ENCODE results near the gene TMEM150C.
A peak's percentile ranks its signal among the peaks of the same experiment; 100 is the strongest.
"Not testable (repeated sequence)": the region's sequence is repeated elsewhere in the genome, so short reads cannot be mapped to it uniquely, and the experiment has no call there.

The TMEM150C gene

DNA sequence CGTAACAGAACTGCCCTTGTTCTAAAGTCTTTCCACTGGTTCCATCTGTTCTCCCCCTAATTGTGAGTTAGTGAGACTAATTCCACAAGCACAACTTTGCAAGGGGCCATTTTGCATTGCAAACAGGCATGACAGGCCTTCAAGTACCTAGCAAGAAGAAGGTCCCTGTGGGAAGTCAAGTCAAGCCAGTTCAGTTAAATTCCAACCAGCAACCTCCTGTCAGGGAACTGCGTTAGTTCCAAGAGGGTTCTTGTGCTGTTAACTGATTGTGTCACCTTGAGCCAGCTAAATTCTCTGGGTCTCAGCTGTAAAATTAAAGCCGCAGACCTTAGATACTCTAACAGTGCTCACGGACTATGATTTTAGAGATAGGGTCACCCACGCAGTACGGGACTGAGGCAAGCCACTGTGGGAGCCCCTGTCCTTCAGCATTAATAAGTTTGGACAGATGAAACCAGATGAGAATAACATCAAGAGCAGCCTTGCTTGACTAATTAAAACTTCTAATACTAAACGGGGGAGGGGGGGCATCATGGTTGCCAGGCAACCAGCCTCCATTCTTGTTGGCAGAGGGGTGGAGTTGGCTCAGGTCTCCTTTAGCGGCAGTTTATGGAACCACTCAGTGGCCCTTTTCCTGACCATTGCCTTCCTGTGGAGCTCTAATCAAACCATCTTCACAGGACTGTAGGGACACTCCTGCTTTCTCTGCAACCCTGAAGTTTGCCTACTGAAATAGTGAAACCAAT is 24.1 kb upstream of the TMEM150C start:
- Mint-ChIP-seq H3K27ac (no peak overlapping the region), H3K4me1 (ENCODE audit: low read depth) (no peaks in the 10 kb centered on the region), H3K27me3 (peaks cover 11% of the 10 kb centered on the region), H3K9me3 (no peaks in the 10 kb centered on the region), H3K36me3 (ENCODE audit: low read depth) (no peaks in the 10 kb centered on the region), H3K4me3 (no peak overlapping the region)
- DNase-seq = no peak

DNA sequence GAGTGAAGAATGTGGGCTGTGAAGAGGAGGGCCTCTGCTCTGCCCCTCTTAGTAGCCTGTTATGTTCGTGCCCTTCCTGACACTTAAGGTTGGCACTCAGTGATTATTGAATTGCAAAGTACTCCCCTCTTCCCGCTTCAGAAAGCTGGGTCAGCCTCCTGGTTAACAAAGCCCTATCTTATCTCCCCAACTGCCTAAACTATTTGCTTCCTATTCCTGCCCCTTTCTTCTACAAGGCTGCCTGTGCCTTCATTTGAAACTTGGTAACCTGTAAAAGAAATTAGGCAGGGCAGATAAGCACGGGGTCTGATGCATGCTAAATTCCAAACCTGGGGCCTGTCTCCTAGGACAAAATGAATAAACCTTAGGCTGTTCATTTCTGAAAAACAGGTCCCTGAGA is 23.1 kb upstream of the TMEM150C start:
- no peaks in the 10 kb centered on the region for H3K9me3 Mint-ChIP-seq
- no peaks in the 10 kb centered on the region for H3K4me1 Mint-ChIP-seq (ENCODE audit: low read depth)
- no peak overlapping the region for H3K27ac Mint-ChIP-seq
- DNase-seq = no peak
- H3K4me3 Mint-ChIP-seq = no peak overlapping the region
- peaks cover 11% of the 10 kb centered on the region for H3K27me3 Mint-ChIP-seq
- H3K36me3 Mint-ChIP-seq (ENCODE audit: low read depth) = no peaks in the 10 kb centered on the region

DNA sequence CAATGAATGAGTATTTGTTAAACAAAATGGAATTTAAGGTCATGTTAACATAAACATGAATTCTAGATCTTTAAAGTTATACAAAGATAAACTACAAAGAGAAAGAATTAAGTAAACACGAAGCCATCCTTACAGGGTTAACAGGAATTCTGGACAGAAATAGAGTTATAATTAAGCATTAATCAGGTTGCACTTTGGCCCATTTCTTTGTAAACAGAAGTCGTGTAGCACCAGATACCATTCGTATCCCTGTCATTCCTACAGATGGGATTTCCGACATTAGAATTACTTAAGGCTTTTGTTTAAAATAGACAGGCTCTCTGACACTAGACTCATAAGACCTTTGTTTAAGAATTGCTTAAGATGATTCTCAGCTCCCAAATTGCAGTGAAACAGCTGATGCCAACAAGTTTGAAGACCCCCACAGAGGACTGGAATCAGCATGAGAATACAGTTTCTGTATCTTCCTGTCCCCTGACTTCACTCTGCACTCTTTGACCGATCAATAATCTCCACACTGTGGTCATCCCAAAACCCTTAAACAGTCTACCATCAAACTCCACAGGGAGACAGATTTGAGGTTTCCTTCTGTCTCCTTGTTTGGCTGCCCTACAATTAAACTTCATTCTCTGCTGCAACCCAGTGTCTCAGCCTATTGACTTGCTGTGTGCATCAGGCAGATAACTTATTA is 22.3 kb upstream of the TMEM150C start:
- Mint-ChIP-seq H3K36me3 (ENCODE audit: low read depth) (no peaks in the 10 kb centered on the region), H3K9me3 (no peaks in the 10 kb centered on the region), H3K4me3 (no peak overlapping the region), H3K27me3 (peaks cover 8% of the 10 kb centered on the region), H3K27ac (no peak overlapping the region), H3K4me1 (ENCODE audit: low read depth) (no peaks in the 10 kb centered on the region)
- DNase-seq = no peak

DNA sequence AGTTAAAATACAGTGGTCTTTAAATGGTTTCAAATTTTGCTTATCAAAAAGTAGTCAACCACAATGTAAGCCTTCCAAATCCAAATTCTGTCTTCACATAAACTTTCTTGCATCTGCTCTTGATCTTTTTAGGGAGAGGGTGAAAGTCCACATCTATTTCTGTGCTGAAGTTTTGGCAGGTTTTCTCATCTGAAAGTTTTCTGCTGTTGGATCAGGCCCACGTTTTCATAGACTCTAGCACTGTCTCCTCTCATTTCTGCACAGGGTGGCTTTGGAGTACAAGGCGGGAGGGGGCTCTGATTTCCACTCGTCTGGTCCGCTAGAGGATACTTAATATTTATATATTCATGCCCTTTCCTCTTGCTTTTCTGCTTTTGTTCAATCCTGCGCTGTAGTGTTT is 18.1 kb upstream of the TMEM150C start:
- Mint-ChIP-seq H3K9me3 (no peaks in the 10 kb centered on the region), H3K36me3 (ENCODE audit: low read depth) (no peaks in the 10 kb centered on the region), H3K27me3 (peaks cover 10% of the 10 kb centered on the region), H3K4me3 (no peak overlapping the region), H3K27ac (no peak overlapping the region), H3K4me1 (ENCODE audit: low read depth) (no peaks in the 10 kb centered on the region)
- DNase-seq = no peak

DNA sequence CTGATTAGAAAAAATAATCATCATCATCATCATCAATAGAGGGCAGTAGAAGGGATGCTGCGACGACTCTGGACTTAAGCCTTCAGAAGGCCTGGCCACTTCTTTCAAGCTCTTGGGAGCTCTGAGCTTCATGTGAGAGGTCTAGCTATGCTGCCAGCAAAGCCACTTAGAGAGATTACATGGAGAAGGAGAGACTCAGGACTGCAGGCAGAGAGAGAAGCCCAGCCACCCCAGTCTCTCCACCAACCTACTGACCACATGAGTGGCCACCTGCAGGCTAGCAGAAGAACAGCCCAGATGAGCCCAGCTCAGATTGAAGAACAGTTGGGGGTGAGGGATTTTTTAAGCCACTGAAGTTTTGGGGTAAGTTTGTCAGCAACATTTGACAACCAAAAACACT is 17.1 kb upstream of the TMEM150C start:
- Mint-ChIP-seq H3K27ac (no peak overlapping the region), H3K9me3 (no peaks in the 10 kb centered on the region), H3K27me3 (peaks cover 10% of the 10 kb centered on the region), H3K36me3 (ENCODE audit: low read depth) (no peaks in the 10 kb centered on the region), H3K4me1 (ENCODE audit: low read depth) (no peaks in the 10 kb centered on the region), H3K4me3 (no peak overlapping the region)
- no peak for DNase-seq

DNA sequence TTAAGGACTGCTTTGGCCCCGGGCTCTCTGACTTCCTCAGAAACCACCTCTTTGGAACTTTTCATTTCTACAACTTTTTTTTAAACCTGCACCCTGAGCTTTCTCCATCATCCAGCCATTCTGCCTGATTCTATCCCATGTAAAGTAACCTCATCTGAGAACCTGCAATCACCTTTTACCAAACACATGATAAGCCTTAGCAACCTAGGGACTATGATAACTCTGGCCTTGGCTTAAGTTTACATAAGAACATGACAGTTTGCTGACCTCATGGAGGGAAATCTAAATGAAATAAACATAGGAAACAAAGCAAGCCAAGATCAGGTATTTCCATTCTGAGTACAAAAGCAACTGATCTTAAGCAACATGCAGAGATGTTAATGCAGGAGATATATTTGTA is 15.7 kb upstream of the TMEM150C start:
- no peak overlapping the region for H3K27ac Mint-ChIP-seq
- H3K4me3 Mint-ChIP-seq = no peak overlapping the region
- H3K36me3 Mint-ChIP-seq (ENCODE audit: low read depth) = no peaks in the 10 kb centered on the region
- DNase-seq = no peak
- no peaks in the 10 kb centered on the region for H3K4me1 Mint-ChIP-seq (ENCODE audit: low read depth)
- no peaks in the 10 kb centered on the region for H3K9me3 Mint-ChIP-seq
- H3K27me3 Mint-ChIP-seq = peaks cover 10% of the 10 kb centered on the region

DNA sequence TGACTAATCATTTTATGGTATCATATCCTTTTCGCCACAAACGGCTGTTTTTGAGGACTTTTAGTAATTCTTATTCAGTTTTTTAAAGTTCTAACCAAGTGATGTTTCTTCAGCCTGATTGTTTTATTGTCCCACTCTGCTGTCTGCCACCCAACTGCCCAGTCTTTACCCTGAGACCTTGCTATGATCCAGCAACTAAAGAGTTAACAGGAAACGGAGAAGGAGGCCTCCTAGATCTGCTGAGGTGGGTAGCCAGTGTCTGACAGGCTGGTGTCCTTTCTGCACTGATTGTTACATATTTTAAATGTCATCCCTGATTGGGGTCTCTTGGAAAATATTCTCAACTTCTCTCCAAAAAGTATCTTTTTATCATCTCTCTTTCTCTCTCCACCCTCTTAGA is 7.9 kb upstream of the TMEM150C start:
- no peak for DNase-seq
- peaks cover 17% of the 10 kb centered on the region for H3K27me3 Mint-ChIP-seq
- H3K9me3 Mint-ChIP-seq = no peaks in the 10 kb centered on the region

DNA sequence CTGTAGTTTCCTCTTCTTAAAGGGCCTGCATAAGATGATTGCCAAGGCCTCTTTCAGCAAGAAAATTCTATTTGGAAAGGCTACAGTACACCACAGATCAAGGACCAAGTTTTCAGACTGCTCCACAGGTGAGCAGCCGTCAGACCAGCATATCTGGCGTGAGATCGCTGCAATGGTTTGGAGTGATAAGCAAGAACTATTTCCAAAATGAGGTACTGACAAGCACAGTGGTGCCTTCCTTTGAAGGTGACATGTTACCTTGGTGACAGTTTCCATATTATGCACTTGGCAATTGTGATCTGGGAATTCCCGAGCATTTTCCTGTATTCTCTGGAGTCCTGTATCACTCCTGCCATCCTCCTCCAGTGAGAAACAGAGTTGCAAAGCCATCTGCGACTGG is 7.3 kb upstream of the TMEM150C start:
- DNase-seq = no peak
- Mint-ChIP-seq H3K4me3 (no peak overlapping the region), H3K36me3 (ENCODE audit: low read depth) (no peaks in the 10 kb centered on the region), H3K27me3 (peaks cover 21% of the 10 kb centered on the region), H3K4me1 (ENCODE audit: low read depth) (no peaks in the 10 kb centered on the region), H3K27ac (no peak overlapping the region), H3K9me3 (no peaks in the 10 kb centered on the region)

More for the DNA sequence above, 7.9 kb upstream of the TMEM150C start:
- Mint-ChIP-seq H3K4me1 (ENCODE audit: low read depth) (no peaks in the 10 kb centered on the region), H3K27ac (no peak overlapping the region), H3K4me3 (no peak overlapping the region), H3K36me3 (ENCODE audit: low read depth) (no peaks in the 10 kb centered on the region)

DNA sequence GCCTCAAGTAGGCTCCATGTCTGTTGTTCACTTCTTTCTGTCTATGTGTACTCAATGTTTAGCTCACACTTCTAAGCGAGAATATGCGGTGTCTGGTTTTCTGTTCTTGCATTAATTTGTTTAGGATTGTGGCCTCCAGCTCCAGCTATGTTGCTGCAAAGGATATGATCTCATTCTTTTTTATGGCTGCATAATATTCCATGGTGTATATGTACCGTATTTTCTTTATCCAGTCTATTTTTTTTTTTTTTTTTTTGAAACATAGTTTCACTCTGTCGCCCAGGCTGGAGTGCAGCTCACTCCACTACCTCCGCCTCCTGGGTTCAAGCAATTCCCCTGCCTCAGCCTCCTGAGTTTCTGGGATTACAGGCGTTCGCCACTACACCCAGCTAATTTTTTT is 5.7 kb upstream of the TMEM150C start:
- Mint-ChIP-seq H3K27me3 (peaks cover 35% of the 10 kb centered on the region), H3K4me3 (no peak overlapping the region), H3K27ac (no peak overlapping the region), H3K36me3 (ENCODE audit: low read depth) (no peaks in the 10 kb centered on the region), H3K4me1 (ENCODE audit: low read depth) (peaks cover 1% of the 10 kb centered on the region), H3K9me3 (no peaks in the 10 kb centered on the region)
- DNase-seq = no peak

DNA sequence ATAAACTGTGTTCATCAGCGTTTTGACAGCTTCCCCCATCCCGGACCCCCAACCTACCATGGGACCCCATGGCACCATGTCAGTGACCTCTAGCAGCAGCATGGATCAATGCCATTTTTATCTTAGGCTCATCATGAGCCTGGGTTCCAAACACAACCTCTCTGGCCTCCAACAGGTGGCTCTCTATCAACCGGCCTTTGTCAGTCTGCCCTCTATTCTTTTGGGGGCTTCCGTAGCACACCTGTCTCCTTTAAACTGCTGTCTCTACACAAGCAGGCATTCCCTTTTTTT is 721 bp upstream of the TMEM150C start:
- no peak for DNase-seq
- no peaks in the 10 kb centered on the region for H3K36me3 Mint-ChIP-seq (ENCODE audit: low read depth)
- no peak overlapping the region for H3K27ac Mint-ChIP-seq
- H3K9me3 Mint-ChIP-seq = no peaks in the 10 kb centered on the region
- peaks cover 11% of the 10 kb centered on the region for H3K4me1 Mint-ChIP-seq (ENCODE audit: low read depth)
- H3K27me3 Mint-ChIP-seq = peaks cover 61% of the 10 kb centered on the region
- peak overlapping the region; percentile 74 for H3K4me3 Mint-ChIP-seq

DNA sequence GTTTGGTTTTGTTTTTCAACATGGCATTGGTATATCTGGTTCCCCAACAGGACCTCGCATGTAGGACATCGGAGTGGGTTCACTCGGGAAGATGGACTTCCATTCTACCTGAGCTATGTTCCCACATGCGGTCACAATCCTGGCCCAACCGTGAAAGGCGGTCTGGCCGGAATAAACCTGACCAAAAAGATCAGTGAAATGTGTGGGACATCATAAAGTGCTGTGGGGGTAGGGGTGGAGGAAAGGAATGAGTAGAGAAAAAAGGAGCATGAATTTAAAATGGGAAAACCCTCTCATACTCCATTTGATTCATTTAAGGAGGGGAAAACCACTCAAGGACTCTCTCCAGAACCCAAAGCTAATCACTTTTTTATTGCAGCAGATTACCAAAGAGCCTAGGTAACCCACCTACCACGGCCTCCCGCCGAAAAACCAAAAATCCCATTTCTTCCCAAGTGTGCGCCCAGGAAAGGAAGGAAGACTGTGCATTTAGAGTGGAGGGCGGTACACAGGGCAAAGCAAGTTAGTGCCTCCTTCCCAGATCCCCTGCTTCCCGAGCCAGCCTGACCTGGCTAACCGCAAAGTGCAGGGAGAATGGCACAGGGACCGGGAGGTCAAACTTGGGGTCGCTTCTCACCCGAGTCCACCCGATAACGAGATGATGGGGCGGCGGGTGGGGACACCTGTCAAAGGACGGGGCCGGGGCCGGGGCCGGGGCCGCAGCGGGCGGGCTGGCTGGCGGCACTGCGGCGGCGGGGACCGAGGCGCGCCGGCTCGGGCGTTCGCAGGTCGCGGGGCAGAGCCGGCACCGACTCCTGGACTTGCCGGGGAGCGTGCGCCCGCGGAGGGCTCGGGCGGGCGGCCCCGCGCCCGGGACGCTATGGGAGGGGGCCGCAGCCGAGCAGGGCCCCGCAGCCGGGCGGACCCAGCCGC is 669 bp downstream of the TMEM150C start:
- Mint-ChIP-seq H3K36me3 (ENCODE audit: low read depth) (no peaks in the 10 kb centered on the region), H3K27ac (no peak overlapping the region), H3K9me3 (no peaks in the 10 kb centered on the region), H3K4me1 (ENCODE audit: low read depth) (peaks cover 11% of the 10 kb centered on the region), H3K4me3 (peak overlapping the region; percentile 57), H3K27me3 (peaks cover 71% of the 10 kb centered on the region)
- DNase-seq = peak; percentile 30

DNA sequence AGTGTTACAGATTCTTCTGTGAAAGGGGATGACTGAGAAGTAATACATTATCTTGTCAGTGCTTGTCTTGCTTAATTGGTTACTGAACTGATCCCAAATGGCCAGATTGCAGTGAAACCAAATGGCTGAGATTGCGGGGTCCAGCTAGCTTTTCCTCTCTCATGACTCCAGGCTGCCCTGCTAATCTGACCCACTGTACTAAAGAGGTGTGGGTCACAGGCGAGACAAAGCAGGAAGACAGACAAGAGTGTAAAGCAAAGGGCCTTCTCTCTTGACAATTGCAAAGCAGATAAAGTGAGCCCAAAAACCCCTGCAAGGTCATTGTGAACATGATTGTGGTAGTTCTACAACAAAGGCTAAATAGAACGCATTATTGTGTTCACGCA is 2.1 kb downstream of the TMEM150C start:
- H3K27me3 Mint-ChIP-seq = peaks cover 75% of the 10 kb centered on the region
- no peaks in the 10 kb centered on the region for H3K9me3 Mint-ChIP-seq
- H3K36me3 Mint-ChIP-seq (ENCODE audit: low read depth) = no peaks in the 10 kb centered on the region
- peaks cover 11% of the 10 kb centered on the region for H3K4me1 Mint-ChIP-seq (ENCODE audit: low read depth)
- no peak overlapping the region for H3K4me3 Mint-ChIP-seq
- no peak for DNase-seq
- H3K27ac Mint-ChIP-seq = no peak overlapping the region

DNA sequence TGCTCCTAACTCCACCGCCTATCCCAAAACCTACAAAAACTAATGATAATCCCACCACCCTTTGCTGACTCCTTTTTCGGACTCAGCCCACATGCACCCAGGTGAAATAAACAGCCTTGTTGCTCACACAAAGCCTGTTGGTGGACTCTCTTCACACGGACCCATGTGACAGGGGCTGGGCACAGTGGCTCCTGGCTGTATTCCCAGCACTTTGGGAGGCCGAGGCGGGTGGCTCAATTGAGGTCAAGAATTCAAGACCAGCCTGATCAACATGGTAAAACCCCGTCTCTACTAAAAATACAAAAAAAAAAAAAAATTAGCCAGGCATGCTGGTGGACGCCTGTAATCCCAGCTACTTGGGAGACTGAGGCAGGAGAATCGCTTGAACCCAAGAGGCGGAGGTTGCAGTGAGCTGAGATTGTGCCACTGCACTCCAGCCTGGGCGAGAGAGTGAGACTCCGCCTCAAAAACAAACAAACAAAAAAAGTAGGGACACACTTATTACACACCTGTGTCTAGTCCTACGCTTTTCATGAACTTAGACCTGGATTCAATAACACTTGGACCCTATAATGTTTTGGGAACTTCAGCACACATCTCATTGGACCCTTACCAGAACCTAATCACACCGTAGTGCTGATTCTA is 2.6 kb downstream of the TMEM150C start:
- H3K27me3 Mint-ChIP-seq = peaks cover 72% of the 10 kb centered on the region
- H3K9me3 Mint-ChIP-seq; H3K4me3 Mint-ChIP-seq; H3K36me3 Mint-ChIP-seq (ENCODE audit: low read depth); H3K27ac Mint-ChIP-seq; DNase-seq: not testable (repeated sequence)
- peaks cover 11% of the 10 kb centered on the region for H3K4me1 Mint-ChIP-seq (ENCODE audit: low read depth)

DNA sequence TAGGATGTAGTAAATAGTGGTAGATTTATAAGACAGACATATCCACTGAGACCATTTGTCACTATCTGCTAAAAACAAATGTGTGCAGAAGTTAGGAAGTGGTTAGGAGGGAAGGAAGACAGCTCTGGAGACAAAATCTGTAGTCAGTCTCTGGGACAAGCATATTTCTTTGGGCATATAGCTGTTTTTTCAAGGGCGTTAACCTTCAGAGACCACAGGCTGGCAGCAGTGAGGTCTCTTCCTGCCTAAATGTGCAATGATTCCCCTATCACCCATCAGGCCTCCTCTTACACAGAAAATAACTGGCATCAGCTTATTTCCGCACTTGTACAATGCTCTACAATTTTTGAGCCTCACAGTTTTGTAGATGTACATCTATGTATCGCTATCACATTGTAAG is 6.5 kb downstream of the TMEM150C start:
- DNase-seq = no peak
- Mint-ChIP-seq H3K27ac (no peak overlapping the region), H3K36me3 (ENCODE audit: low read depth) (no peaks in the 10 kb centered on the region), H3K4me3 (no peak overlapping the region), H3K27me3 (peaks cover 54% of the 10 kb centered on the region), H3K4me1 (ENCODE audit: low read depth) (no peaks in the 10 kb centered on the region), H3K9me3 (no peaks in the 10 kb centered on the region)

Data from activated T-cell treated with anti-CD3 and anti-CD28 coated beads, Interleukin-2, amount 50 U/mL, for 24 hours (primary cell).